Motor neuron (in vitro differentiated cells): ENCODE data around the gene WFIKKN1. TPM values are rescaled to one million over a fixed set of nuclear protein-coding genes. Genes with fewer than 3 reads are reported as not detected.
A peak's percentile ranks its signal among the peaks of the same experiment; 100 is the strongest.

Source experiments
- ATAC-seq, 8 experiments: fragments of 200-7000 bp; cut with Tn5 transposase; replicated peaks in 6 of 8; 2 replicates each; pipeline ENCODE4 v1.8.0; 2021; ENCODE audit warnings: mild to moderate bottlenecking in 8 of 8, moderate library complexity in 8 of 8
- H3K27ac ChIP-seq, 2 donors: fragments of 250-450 bp; sonication (Bioruptor Pico); 2 replicates each; pipeline ENCODE4 v1.9.0; 2021; ENCODE audit warnings: antibody characterized with exemption in 2 of 2, mild to moderate bottlenecking in 2 of 2, moderate library complexity in 1 of 2
- H3K4me1 ChIP-seq, 2 donors: fragments of 250-450 bp; sonication (Bioruptor Pico); replicated peaks in 1 of 2; 2 replicates each; pipeline ENCODE4 v1.6.1; 2021; ENCODE audit warnings: antibody characterized with exemption in 2 of 2, mild to moderate bottlenecking in 2 of 2, moderate library complexity in 1 of 2
- H3K4me3 ChIP-seq, 5 donors: fragments of 250-450 bp; sonication (Bioruptor Pico); 2 replicates each; pipeline ENCODE4 v1.9.0; 2021; ENCODE audit warnings: antibody characterized with exemption in 5 of 5, mild to moderate bottlenecking in 5 of 5, moderate library complexity in 4 of 5
- WGBS, 10 experiments: fragments of 450-650 bp; shearing (Covaris generic); methylation state at CpG; one replicate each; pipeline ENCODE4 v1.0.0; 2022; 5-methylcytosine and 5-hydroxymethylcytosine counted together
- in situ Hi-C, 9 experiments: fragments of 400-800 bp; cut with MboI; loops; one replicate each; pipeline ENCODE4 v1.15.0; 2021; ENCODE audit warnings: low sequenced_read_pairs in 9 of 9, low pct_unique_long_range_greater_than_20kb in 2 of 9; ENCODE audit not compliant: unreplicated experiment in 9 of 9
- total RNA-seq, 8 experiments: library from RNA; unstranded; fragments of 300-600 nt; gene quantifications; 2 replicates each; pipeline versions ENCODE4 v1.2.3 to v1.2.4, GENCODE V29; 2022

The WFIKKN1 gene
- total RNA-seq, 8 experiments from 2014 or later = 0.14 to 9.0 (median 0.54) TPM

GRCh38 chr16:598823-599739 lies 31.7 kb upstream of the WFIKKN1 start:
- no peak overlapping the region for H3K4me3 ChIP-seq
- H3K27ac ChIP-seq = no peak overlapping the region
- in situ Hi-C loops = no loop called here
- no peaks in the 10 kb centered on the region for H3K4me1 ChIP-seq
- ATAC-seq = peak in 2 of 8 experiments; percentile 13
- WGBS, 10 experiments = 93 to 100% (median 100%) methylated on average over 2 to 8 of the region's 43 CpGs; no CpG with 5 or more reads in 5 of the 10 experiments

DNA sequence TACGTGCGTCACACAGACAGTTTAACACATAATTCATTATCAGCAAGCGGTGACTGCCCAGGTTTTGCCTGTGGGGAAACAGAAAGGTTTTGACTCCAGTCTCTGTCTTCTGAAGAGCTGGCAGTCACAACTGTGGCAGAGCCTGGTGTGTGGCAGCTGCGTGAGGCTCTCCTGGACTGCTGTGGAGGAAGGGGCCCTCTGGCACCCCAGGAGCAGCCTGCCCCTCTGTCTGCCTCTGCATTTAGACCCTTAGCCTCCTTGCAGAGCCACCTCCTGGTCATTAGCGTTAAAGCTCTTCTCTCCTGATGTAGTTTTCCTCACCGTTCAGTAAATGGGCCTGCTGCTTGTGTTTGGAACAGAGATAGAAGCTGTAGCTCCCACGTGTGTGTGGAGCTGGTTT lies 30.0 kb upstream of the WFIKKN1 start:
- Histone ChIP-seq H3K4me3 (no peak overlapping the region), H3K27ac (no peak overlapping the region), H3K4me1 (no peaks in the 10 kb centered on the region)
- WGBS, 10 experiments = 0 to 90% (median 58%) methylated on average over 1 to 5 of the region's 7 CpGs; no CpG with 5 or more reads in 4 of the 10 experiments
- ATAC-seq = peak in 5 of 8 experiments; percentile 26 to 65 (median 37)
- in situ Hi-C loops = no loop called here

DNA sequence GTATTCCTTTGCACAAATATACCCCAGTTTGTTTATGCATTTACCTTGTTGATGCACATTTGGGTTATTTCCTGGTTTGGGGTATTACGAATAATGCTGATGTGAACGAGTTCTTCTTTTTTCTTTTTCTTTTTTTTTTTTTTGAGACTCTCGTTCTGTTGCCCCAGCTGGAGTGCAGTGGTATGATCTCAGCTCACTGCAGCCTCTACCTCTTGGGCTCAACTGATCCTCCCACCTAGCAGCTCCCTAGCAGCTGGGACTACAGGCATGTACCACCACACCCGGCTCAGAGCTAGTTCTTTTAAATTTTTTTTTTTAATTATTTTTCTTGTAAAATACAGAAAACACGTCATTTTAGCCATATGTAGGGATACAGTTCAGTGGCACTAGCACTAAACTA lies 26.9 kb upstream of the WFIKKN1 start:
- Histone ChIP-seq H3K4me3 (no peak overlapping the region), H3K27ac (no peak overlapping the region), H3K4me1 (no peaks in the 10 kb centered on the region)
- WGBS, 10 experiments = 44 to 100% (median 92%) methylated on average over 1 to 5 of the region's 5 CpGs
- in situ Hi-C loops = no loop called here
- ATAC-seq = peak in 1 of 8 experiments; percentile 60

GRCh38 chr16:606656-607307 lies 24.0 kb upstream of the WFIKKN1 start:
- H3K4me3 ChIP-seq = no peak overlapping the region
- H3K27ac ChIP-seq = no peak overlapping the region
- peaks cover 0 to 14% of the 10 kb centered on the region in 2 donors for H3K4me1 ChIP-seq
- 95 to 100% (median 97%) methylated on average over 4 to 10 of the region's 22 CpGs; no CpG with 5 or more reads in 6 of the 10 experiments for WGBS, 10 experiments
- in situ Hi-C loops = no loop called here
- ATAC-seq = no peak

DNA sequence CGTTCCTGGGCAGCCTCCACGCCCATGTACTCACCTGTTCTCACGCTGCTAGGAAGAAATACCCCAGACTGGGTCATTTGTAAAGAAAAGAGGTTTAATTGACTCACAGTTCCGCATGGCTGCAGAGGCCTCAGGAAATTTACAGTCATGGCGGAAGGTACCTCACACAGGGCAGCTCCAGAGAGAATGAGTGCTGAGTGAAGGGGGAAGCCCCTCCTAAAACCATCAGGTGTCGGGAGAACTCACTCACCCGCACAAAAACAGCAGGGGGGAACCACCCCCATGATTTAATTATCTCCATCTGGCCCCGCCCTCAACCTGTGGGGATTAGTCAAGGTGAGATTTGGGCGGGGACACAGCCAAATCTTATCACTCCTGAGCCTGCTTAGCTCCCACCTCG lies 22.8 kb upstream of the WFIKKN1 start:
- 40 to 100% (median 77%) methylated on average over 1 to 6 of the region's 10 CpGs; no CpG with 5 or more reads in 3 of the 10 experiments for WGBS, 10 experiments
- Histone ChIP-seq H3K4me3 (no peak overlapping the region), H3K4me1 (peaks cover 0 to 14% of the 10 kb centered on the region in 2 donors), H3K27ac (no peak overlapping the region)
- no peak for ATAC-seq
- in situ Hi-C loops = no loop called here

DNA sequence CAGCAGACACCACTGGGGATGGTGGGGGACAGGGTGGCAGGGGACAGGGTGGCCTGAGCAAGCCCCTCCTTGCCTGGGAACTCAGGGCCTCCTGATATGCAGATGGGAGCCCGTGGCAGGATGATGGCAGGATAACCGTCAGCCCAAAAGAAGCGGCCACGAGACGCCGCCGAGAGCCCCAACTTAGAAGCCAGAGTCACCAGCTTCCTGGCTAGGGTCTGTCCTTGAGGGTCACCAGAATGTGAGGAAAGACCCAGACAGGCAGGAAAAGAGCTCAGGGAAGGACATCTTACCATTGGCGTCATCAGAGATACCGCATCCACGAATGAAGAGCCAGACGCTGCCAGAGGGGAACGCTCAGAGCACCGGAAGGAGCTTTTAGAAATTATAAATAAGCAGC lies 21.5 kb upstream of the WFIKKN1 start:
- Histone ChIP-seq H3K27ac (no peak overlapping the region), H3K4me3 (no peak overlapping the region)
- 94 to 100% (median 97%) methylated on average over 5 to 11 of the region's 13 CpGs; no CpG with 5 or more reads in 3 of the 10 experiments for WGBS, 10 experiments

DNA sequence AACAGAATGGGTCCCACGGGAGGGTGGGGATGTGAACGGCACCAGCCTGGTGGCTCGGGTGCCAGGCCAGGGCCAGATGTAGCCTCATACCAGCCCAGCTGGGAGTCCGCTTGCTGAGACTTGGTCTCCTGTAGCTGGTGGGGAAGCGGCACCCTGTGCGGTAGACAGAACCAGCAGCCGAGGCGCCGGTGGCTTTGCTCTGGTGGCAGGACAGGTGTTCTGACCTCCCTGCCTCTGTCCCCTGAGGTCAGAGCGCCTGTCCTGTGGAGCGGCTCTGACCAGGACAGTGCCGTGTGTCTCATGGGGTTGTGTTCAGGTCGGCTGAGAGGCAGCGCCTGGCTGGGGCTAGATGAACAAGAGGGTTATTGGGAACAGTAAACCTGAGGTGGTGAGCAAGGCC lies 20.8 kb upstream of the WFIKKN1 start:
- in situ Hi-C loops = no loop called here
- no peak for ATAC-seq
- peaks cover 0 to 14% of the 10 kb centered on the region in 2 donors for H3K4me1 ChIP-seq
- 60 to 100% (median 90%) methylated on average over 1 to 5 of the region's 14 CpGs; no CpG with 5 or more reads in 3 of the 10 experiments for WGBS, 10 experiments
- H3K27ac ChIP-seq = peak overlapping the region in 1 of 2 donors; percentile 74
- no peak overlapping the region for H3K4me3 ChIP-seq

More for the DNA sequence above, 21.5 kb upstream of the WFIKKN1 start:
- in situ Hi-C loops = no loop called here
- no peak for ATAC-seq
- H3K4me1 ChIP-seq = peaks cover 0 to 14% of the 10 kb centered on the region in 2 donors

DNA sequence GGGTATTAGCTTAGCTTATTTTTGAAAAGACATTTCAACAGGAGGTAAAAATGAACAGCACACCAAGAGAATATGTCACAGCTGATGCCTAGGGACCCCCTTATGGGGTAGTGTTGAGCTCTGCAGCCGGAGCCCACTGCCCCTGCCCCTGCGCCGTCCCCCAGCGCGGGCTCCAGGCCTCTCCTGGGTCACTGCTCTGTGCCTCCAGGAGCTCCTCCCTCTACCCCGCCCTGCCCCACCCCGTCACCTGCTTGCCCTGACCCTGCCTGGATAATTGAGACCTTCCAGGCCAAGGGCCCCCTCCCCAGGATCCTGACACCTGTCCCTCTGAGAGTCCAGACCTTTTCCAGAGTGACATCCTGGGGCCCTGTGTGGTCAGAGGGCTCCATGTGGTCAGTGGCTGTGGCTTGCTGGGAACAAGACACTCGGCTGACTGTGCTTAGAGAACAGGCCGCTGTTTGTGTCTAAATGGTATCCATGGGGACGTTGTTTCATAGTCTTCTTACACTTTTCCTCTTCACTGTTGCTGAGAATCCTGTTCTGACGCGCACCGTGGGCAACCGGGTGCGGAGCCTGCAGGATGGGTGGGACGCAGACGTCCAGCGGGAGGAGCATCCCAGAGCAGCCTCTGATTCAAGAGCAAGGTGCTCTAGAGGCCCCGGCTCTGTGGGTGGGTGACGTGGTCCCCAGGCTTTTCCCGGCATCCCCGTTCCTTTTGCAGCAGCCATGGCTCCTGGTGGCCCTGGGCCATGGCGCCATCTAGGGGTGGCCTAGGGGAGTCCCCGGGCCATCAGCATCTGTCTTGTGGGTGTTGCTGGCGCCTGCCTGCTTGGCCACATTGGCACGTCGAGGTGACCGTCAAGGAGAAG lies 20.0 kb upstream of the WFIKKN1 start:
- in situ Hi-C loops = no loop called here
- WGBS, 10 experiments = 20 to 100% (median 72%) methylated on average over 1 to 9 of the region's 28 CpGs; no CpG with 5 or more reads in 6 of the 10 experiments
- peak; percentile 18 to 92 (median 82) for ATAC-seq
- peak overlapping the region in 1 of 2 donors; percentile 74 for H3K27ac ChIP-seq
- H3K4me1 ChIP-seq = peaks cover 0 to 14% of the 10 kb centered on the region in 2 donors
- no peak overlapping the region for H3K4me3 ChIP-seq

GRCh38 chr16:615122-615521 lies 15.7 kb upstream of the WFIKKN1 start:
- Histone ChIP-seq H3K4me3 (no peak overlapping the region), H3K4me1 (peaks cover 0 to 10% of the 10 kb centered on the region in 2 donors), H3K27ac (no peak overlapping the region)
- 67 to 100% (median 93%) methylated on average over 1 to 13 of the region's 13 CpGs; no CpG with 5 or more reads in 1 of the 10 experiments for WGBS, 10 experiments
- in situ Hi-C loops = no loop called here
- ATAC-seq = no peak

GRCh38 chr16:616733-617586 lies 13.8 kb upstream of the WFIKKN1 start:
- WGBS, 10 experiments = 47 to 97% (median 92%) methylated on average over 1 to 16 of the region's 39 CpGs; no CpG with 5 or more reads in 4 of the 10 experiments
- peaks cover 0 to 13% of the 10 kb centered on the region in 2 donors for H3K4me1 ChIP-seq
- ATAC-seq = peak in 3 of 8 experiments; percentile 17 to 68 (median 32)
- H3K27ac ChIP-seq = no peak overlapping the region
- H3K4me3 ChIP-seq = no peak overlapping the region
- in situ Hi-C loops = no loop called here

DNA sequence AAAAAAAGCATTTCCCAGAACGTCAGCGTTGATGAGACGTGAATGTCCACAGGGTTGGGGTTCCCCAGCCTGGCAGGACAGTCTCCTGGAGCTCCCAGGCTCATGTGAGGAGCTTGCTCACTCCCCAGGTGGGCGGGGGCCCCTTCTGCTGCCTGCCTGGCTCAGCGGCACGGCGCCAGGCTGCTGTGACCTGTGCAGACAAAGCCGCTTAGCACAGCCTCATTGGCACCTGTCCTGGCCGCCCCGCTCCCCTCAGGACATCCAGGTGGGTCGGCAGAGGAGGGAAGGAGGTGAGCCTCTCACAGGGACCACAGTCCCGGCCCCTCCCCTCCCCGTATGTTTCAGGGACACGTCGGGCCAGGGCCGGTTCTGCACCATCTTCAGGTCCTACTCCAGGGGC lies 12.9 kb upstream of the WFIKKN1 start:
- in situ Hi-C loops = no loop called here

More for the DNA sequence above, 12.9 kb upstream of the WFIKKN1 start:
- 0 to 100% (median 80%) methylated on average over 1 to 8 of the region's 16 CpGs; no CpG with 5 or more reads in 5 of the 10 experiments for WGBS, 10 experiments
- Histone ChIP-seq H3K4me1 (peaks cover 6 to 22% of the 10 kb centered on the region in 2 donors), H3K4me3 (no peak overlapping the region), H3K27ac (no peak overlapping the region)
- ATAC-seq = no peak
